Vagina (tissue), 2 donors: ENCODE results near the gene IQSEC1.

Experiments
- POLR2A ChIP-seq, 2 donors: fragments of 450-650 bp; IDR thresholded peaks; one replicate each; pipeline ENCODE4 v1.6.1; 2017; ENCODE audit warnings: antibody characterized with exemption in 2 of 2, mild to moderate bottlenecking in 2 of 2, moderate library complexity in 2 of 2
- POLR2AphosphoS5 ChIP-seq, 2 donors: sonication (generic); formaldehyde crosslinking; IDR thresholded peaks; one replicate each; pipeline ENCODE4 v1.9.0; 2017; ENCODE audit warnings: antibody characterized with exemption in 2 of 2, mild to moderate bottlenecking in 2 of 2, low read depth in 1 of 2; ENCODE audit not compliant: insufficient read depth in 1 of 2
- TF ChIP-seq, protein P1 (sequence below), 3 experiments: fragments of 450-650 bp in 2 of 3; fragments of 200-600 bp in 1 of 3; sonication (generic) in 1 of 3; IDR thresholded peaks; one replicate each; pipeline ENCODE4 v1.5.1; 2017 to 2019; ENCODE audit warnings: antibody characterized with exemption in 3 of 3, mild to moderate bottlenecking in 2 of 3, moderate library complexity in 2 of 3

DNA sequence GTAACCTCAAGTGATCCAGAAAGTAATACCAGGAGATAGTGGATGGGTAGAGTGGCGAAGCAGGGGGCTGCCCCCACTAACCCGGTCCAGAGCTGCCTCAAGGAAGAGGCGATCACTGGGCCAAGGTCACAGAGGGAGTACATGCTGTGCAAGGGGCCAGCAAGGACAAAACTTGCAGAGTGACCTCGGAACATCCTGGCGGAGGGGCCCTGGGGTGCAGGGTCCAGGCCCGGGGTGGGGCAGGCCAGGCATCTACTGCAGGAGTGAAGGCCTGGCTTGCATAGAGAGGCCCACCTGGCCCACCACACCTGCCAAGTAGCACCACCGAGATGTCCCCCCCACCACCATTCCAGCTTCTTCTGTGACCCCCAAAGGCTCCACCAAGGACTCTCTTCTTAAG lies 17.6 kb downstream of the IQSEC1 start:
- TF ChIP-seq, protein P1, sequence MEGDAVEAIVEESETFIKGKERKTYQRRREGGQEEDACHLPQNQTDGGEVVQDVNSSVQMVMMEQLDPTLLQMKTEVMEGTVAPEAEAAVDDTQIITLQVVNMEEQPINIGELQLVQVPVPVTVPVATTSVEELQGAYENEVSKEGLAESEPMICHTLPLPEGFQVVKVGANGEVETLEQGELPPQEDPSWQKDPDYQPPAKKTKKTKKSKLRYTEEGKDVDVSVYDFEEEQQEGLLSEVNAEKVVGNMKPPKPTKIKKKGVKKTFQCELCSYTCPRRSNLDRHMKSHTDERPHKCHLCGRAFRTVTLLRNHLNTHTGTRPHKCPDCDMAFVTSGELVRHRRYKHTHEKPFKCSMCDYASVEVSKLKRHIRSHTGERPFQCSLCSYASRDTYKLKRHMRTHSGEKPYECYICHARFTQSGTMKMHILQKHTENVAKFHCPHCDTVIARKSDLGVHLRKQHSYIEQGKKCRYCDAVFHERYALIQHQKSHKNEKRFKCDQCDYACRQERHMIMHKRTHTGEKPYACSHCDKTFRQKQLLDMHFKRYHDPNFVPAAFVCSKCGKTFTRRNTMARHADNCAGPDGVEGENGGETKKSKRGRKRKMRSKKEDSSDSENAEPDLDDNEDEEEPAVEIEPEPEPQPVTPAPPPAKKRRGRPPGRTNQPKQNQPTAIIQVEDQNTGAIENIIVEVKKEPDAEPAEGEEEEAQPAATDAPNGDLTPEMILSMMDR (IDR thresholded peaks at IDR 0.05): no peak
- TF ChIP-seq POLR2A (IDR thresholded peaks at IDR 0.05) (no peak), POLR2AphosphoS5 (IDR thresholded peaks at IDR 0.05; ENCODE audit: insufficient read depth in 1 of 2, low read depth in 1 of 2) (no peak)
